Endothelial cell of umbilical vein (primary cell): Measurements from ENCODE around the gene WNT4. TPM values are rescaled to one million over a fixed set of nuclear protein-coding genes. Genes with fewer than 3 reads are reported as not detected.

Source experiments
- BruUV-seq: library from RNA; stranded (reverse); fragments of 400-500 nt; replicated peaks from 2 replicates; lab custom pipeline; 2021; lab: Mats Ljungman, UMichigan
- CTCF ChIA-PET: fragments of 300-600, 350-600 bp; sonication (Branson Sonifier 250); formaldehyde crosslinking; loops from one replicate; lab custom pipeline; 2021; ENCODE audit warnings: antibody characterized with exemption, inconsistent platforms; lab: Charles Lee
- POLR2A ChIA-PET: fragments of 300-600, 350-600 bp; sonication (Branson Sonifier 250); formaldehyde crosslinking; loops from one replicate; lab custom pipeline; 2021; ENCODE audit warnings: antibody characterized with exemption, inconsistent platforms; lab: Charles Lee
- DNase-seq: peaks from one replicate; pipeline ENCODE4 v3.0.0-alpha.2; 2011; ENCODE audit warnings: low read depth, low spot score
- FAIRE-seq: peaks from 2 replicates; lab custom pipeline; 2011; peaks lifted over from hg19 to GRCh38; lab: Jason Lieb, UNC
- H2AFZ ChIP-seq: 2 replicates; pipeline ENCODE4 v1.6.0; 2012; ENCODE audit warnings: low read depth, low read length, control low read depth, inconsistent platforms
- H3K27ac ChIP-seq: 2 replicates; pipeline ENCODE4 v1.5.1; 2011; ENCODE audit warnings: low read depth, mild to moderate bottlenecking, control low read depth, low read length, moderate library complexity; ENCODE audit not compliant: insufficient read depth
- H3K27me3 ChIP-seq, 2 experiments: 2 replicates each; pipeline versions ENCODE4 v1.6.0 to v1.6.1; 2011; ENCODE audit warnings: low read length in 2 of 2, mixed read lengths in 1 of 2; ENCODE audit not compliant: control insufficient read depth in 2 of 2, insufficient read depth in 2 of 2
- H3K36me3 ChIP-seq, 2 experiments: 2 replicates in 1 of 2; 3 replicates in 1 of 2; pipeline ENCODE4 v1.5.1; 2011; ENCODE audit warnings: low read length in 2 of 2, mild to moderate bottlenecking in 1 of 2, moderate library complexity in 1 of 2; ENCODE audit not compliant: control insufficient read depth in 2 of 2, insufficient read depth in 2 of 2; ENCODE audit errors: extremely low read depth in 1 of 2
- H3K4me1 ChIP-seq: 3 replicates; pipeline ENCODE4 v1.5.1; 2011; ENCODE audit warnings: mild to moderate bottlenecking, low read length; ENCODE audit not compliant: control insufficient read depth, insufficient read depth; ENCODE audit errors: extremely low read depth
- H3K4me2 ChIP-seq: 2 replicates; pipeline ENCODE4 v1.6.1; 2011; ENCODE audit warnings: low read length, control low read depth, mixed read lengths; ENCODE audit not compliant: insufficient read depth
- H3K4me3 ChIP-seq, 3 experiments: fragments of 200-600 bp in 1 of 3; sonication (generic), shearing (Covaris generic) in 1 of 3; replicated peaks in 1 of 3; 2 replicates each; pipeline ENCODE4 v1.5.1; 2011 to 2016; ENCODE audit warnings: control low read depth in 3 of 3, low read length in 3 of 3, mild to moderate bottlenecking in 2 of 3, inconsistent platforms in 1 of 3, low read depth in 1 of 3, moderate library complexity in 1 of 3; ENCODE audit not compliant: insufficient read depth in 1 of 3
- H3K79me2 ChIP-seq: 2 replicates; pipeline ENCODE4 v1.6.0; 2012; ENCODE audit warnings: low read length, inconsistent platforms; ENCODE audit not compliant: control insufficient read depth, insufficient read depth
- H3K9ac ChIP-seq: replicated peaks from 2 replicates; pipeline ENCODE3; 2011; ENCODE audit warnings: low read length, control low read depth; ENCODE audit not compliant: insufficient read depth; ENCODE audit errors: extremely low read depth
- H3K9me1 ChIP-seq: replicated peaks from 3 replicates; pipeline ENCODE4 v1.6.0; 2011; ENCODE audit warnings: mild to moderate bottlenecking, low read length; ENCODE audit not compliant: control insufficient read depth, insufficient read depth; ENCODE audit errors: extremely low read depth
- H3K9me3 ChIP-seq: replicated peaks from 2 replicates; pipeline ENCODE4 v1.5.1; 2012; ENCODE audit warnings: low read length, inconsistent platforms; ENCODE audit not compliant: control insufficient read depth, insufficient read depth
- H4K20me1 ChIP-seq: replicated peaks from 2 replicates; pipeline ENCODE3; 2011; ENCODE audit warnings: mild to moderate bottlenecking, low read length; ENCODE audit not compliant: control insufficient read depth, insufficient read depth; ENCODE audit errors: extremely low read depth
- CTCF ChIP-seq, 2 donors: IDR thresholded peaks; 1 replicate in 1 of 2; 2 replicates in 1 of 2; pipeline ENCODE4 v1.5.1; 2011; ENCODE audit warnings: low read length in 2 of 2, mild to moderate bottlenecking in 2 of 2, moderate library complexity in 2 of 2, control low read depth in 1 of 2, inconsistent platforms in 1 of 2, low read depth in 1 of 2; ENCODE audit not compliant: insufficient read depth in 1 of 2; ENCODE audit errors: extremely low read depth in 1 of 2
- EZH2 ChIP-seq: IDR thresholded peaks from 2 replicates; pipeline ENCODE4 v1.6.1; 2012; ENCODE audit warnings: borderline replicate concordance, low read depth, mild to moderate bottlenecking, moderate library complexity, low read length, inconsistent platforms; ENCODE audit not compliant: severe bottlenecking
- FOS ChIP-seq: IDR thresholded peaks from 2 replicates; pipeline ENCODE4 v1.6.1; 2011; ENCODE audit warnings: mild to moderate bottlenecking, low read length, moderate library complexity, borderline replicate concordance; ENCODE audit not compliant: insufficient read depth
- GATA2 ChIP-seq: IDR thresholded peaks from 2 replicates; pipeline ENCODE4 v1.7.0; 2011; ENCODE audit warnings: low read depth, mild to moderate bottlenecking, moderate library complexity, mixed read lengths, low read length; ENCODE audit not compliant: insufficient read length, insufficient read depth
- JUN ChIP-seq: IDR thresholded peaks from 2 replicates; pipeline ENCODE4 v1.6.1; 2011; ENCODE audit warnings: borderline replicate concordance, low read depth; ENCODE audit not compliant: insufficient read length, insufficient read depth
- MAX ChIP-seq: IDR thresholded peaks from 2 replicates; pipeline ENCODE4 v1.6.1; 2011; ENCODE audit not compliant: insufficient read depth, insufficient read length
- MYC ChIP-seq: IDR thresholded peaks from one replicate; pipeline ENCODE4 v1.6.1; 2011; ENCODE audit warnings: mild to moderate bottlenecking, low read depth, low read length
- POLR2A ChIP-seq: IDR thresholded peaks from 2 replicates; pipeline ENCODE4 v1.6.1; 2012; ENCODE audit warnings: low read depth, mild to moderate bottlenecking, control low read depth, low read length
- POLR2AphosphoS5 ChIP-seq: IDR thresholded peaks from 2 replicates; pipeline ENCODE4 v1.6.1; 2012; ENCODE audit warnings: low read depth, mild to moderate bottlenecking, control low read depth, low read length, moderate library complexity; ENCODE audit not compliant: insufficient read depth
- dilution Hi-C: fragments of 300-500 bp; cut with MboI; formaldehyde crosslinking; loops from one replicate; pipeline ENCODE4 v1.15.0; 2019; ENCODE audit warnings: low sequenced_read_pairs; ENCODE audit not compliant: extremely low pct_ligation_motif_present
- intact Hi-C: fragments of 100-400 bp; cut with micrococcal nuclease; formaldehyde crosslinking; loops from one replicate; pipeline ENCODE4 v1.10.0; 2022
- polyA plus RNA-seq, 4 experiments: library from polyadenylated mRNA; depleted of rRNA in 3 of 4; stranded (reverse) in 3 of 4; unstranded in 1 of 4; fragments of >200 nt; gene quantifications; 2 replicates each; pipeline versions ENCODE4 v1.2.1 to v1.2.3, GENCODE V29; 2011 to 2012; ENCODE audit warnings: missing spikeins in 1 of 4
- total RNA-seq: library from RNA; stranded (reverse); gene quantifications from 2 replicates; pipeline ENCODE4 v1.2.3, GENCODE V29; 2021

Gene WNT4
- total and polyA plus RNA-seq, 2 donors (not counting 3 experiments of a cell fraction or from before 2014, with no cell fraction given) = 0.06 TPM; not detected in 1

- Histone ChIP-seq H3K36me3 (no peaks in the 10 kb centered on the region), H3K4me2 (no peak overlapping the region), H3K27ac (no peak overlapping the region), H3K27me3 (no peaks in the 10 kb centered on the region), H4K20me1 (no peaks in the 10 kb centered on the region), H3K9me3 (no peaks in the 10 kb centered on the region), H3K79me2 (no peaks in the 10 kb centered on the region), H3K9me1 (no peaks in the 10 kb centered on the region), H3K4me3 (no peak overlapping the region), H2AFZ (no peak overlapping the region), H3K4me1 (no peaks in the 10 kb centered on the region), H3K9ac (no peak overlapping the region)
- DNase-seq (no peak), FAIRE-seq (no peak)
- dilution Hi-C loops (no loop called here), intact Hi-C loops (no loop called here)
- ChIA-PET CTCF (no interaction called here), POLR2A (no interaction called here)
- TF ChIP-seq GATA2 (no peak), EZH2 (no peak), JUN (no peak), MAX (no peak), POLR2AphosphoS5 (no peak), CTCF (IDR thresholded peaks at IDR 0.05; ENCODE audit: extremely low read depth in 1 of 2, insufficient read depth in 1 of 2, low read depth in 1 of 2, low read length in 2 of 2) (no peak), MYC (no peak), FOS (no peak), POLR2A (no peak)
- BruUV-seq = no TSS peak
Measured at GRCh38 chr1:22171951-22172715, 29.2 kb upstream of the WNT4 start.
